Activated T-cell treated with anti-CD3 and anti-CD28 coated beads, Interleukin-2, amount 50 U/mL, for 24 hours (primary cell): Measurements from ENCODE around the gene RCSD1.

Experiments
- DNase-seq: peaks from one replicate; pipeline ENCODE4 v3.0.0-alpha.2; 2020
- H3K27ac Mint-ChIP-seq: 2 replicates; pipeline ENCODE4 v1.8.0; 2020; ENCODE audit warnings: mild to moderate bottlenecking, mixed read lengths
- H3K27me3 Mint-ChIP-seq: 2 replicates; pipeline ENCODE4 v1.8.0; 2020; ENCODE audit warnings: mixed read lengths
- H3K36me3 Mint-ChIP-seq: 2 replicates; pipeline ENCODE4 v1.8.0; 2020; ENCODE audit warnings: low read depth, mixed read lengths
- H3K4me1 Mint-ChIP-seq: 2 replicates; pipeline ENCODE4 v1.8.0; 2020; ENCODE audit warnings: low read depth, mixed read lengths
- H3K4me3 Mint-ChIP-seq: 2 replicates; pipeline ENCODE4 v1.8.0; 2020; ENCODE audit warnings: mild to moderate bottlenecking, moderate library complexity, mixed read lengths
- H3K9me3 Mint-ChIP-seq: 2 replicates; pipeline ENCODE4 v1.8.0; 2020; ENCODE audit warnings: mixed read lengths

RCSD1 gene

GRCh38 chr1:167661527-167662426, 31.7 kb downstream of the RCSD1 start:
- Mint-ChIP-seq H3K36me3 (peaks cover 61% of the 10 kb centered on the region), H3K27ac (peak overlapping the region; percentile 86), H3K4me1 (peaks cover 90% of the 10 kb centered on the region), H3K27me3 (no peaks in the 10 kb centered on the region), H3K4me3 (no peak overlapping the region), H3K9me3 (no peaks in the 10 kb centered on the region)
- no peak for DNase-seq

GRCh38 chr1:167663002-167663772, 33.2 kb downstream of the RCSD1 start:
- Mint-ChIP-seq H3K27ac (peak overlapping the region; percentile 69), H3K4me1 (peaks cover 89% of the 10 kb centered on the region), H3K36me3 (peaks cover 61% of the 10 kb centered on the region), H3K27me3 (no peaks in the 10 kb centered on the region), H3K9me3 (no peaks in the 10 kb centered on the region), H3K4me3 (no peak overlapping the region)
- DNase-seq = no peak

GRCh38 chr1:167665469-167665868, 35.4 kb downstream of the RCSD1 start:
- no peak overlapping the region for H3K4me3 Mint-ChIP-seq
- no peak overlapping the region for H3K27ac Mint-ChIP-seq
- H3K36me3 Mint-ChIP-seq = peaks cover 59% of the 10 kb centered on the region
- H3K9me3 Mint-ChIP-seq = no peaks in the 10 kb centered on the region
- H3K27me3 Mint-ChIP-seq = no peaks in the 10 kb centered on the region
- peaks cover 88% of the 10 kb centered on the region for H3K4me1 Mint-ChIP-seq
- no peak for DNase-seq

GRCh38 chr1:167666416-167666815, 36.4 kb downstream of the RCSD1 start:
- Mint-ChIP-seq H3K4me3 (no peak overlapping the region), H3K27me3 (no peaks in the 10 kb centered on the region), H3K4me1 (peaks cover 89% of the 10 kb centered on the region), H3K9me3 (no peaks in the 10 kb centered on the region), H3K27ac (peak overlapping the region; percentile 85), H3K36me3 (peaks cover 62% of the 10 kb centered on the region)
- DNase-seq = no peak

- peak overlapping the region; percentile 85 for H3K27ac Mint-ChIP-seq
- no peaks in the 10 kb centered on the region for H3K27me3 Mint-ChIP-seq
- DNase-seq = no peak
- peaks cover 88% of the 10 kb centered on the region for H3K4me1 Mint-ChIP-seq
- H3K4me3 Mint-ChIP-seq = no peak overlapping the region
- H3K36me3 Mint-ChIP-seq = peaks cover 68% of the 10 kb centered on the region
- no peaks in the 10 kb centered on the region for H3K9me3 Mint-ChIP-seq
These were observed 37.5 kb downstream of the RCSD1 start for GRCh38 chr1:167667536-167667935.

- H3K4me1 Mint-ChIP-seq = peaks cover 88% of the 10 kb centered on the region
- H3K36me3 Mint-ChIP-seq = peaks cover 69% of the 10 kb centered on the region
- no peak overlapping the region for H3K4me3 Mint-ChIP-seq
- H3K27me3 Mint-ChIP-seq = no peaks in the 10 kb centered on the region
- no peaks in the 10 kb centered on the region for H3K9me3 Mint-ChIP-seq
- H3K27ac Mint-ChIP-seq = peak overlapping the region; percentile 85
- no peak for DNase-seq
These were observed 38.1 kb downstream of the RCSD1 start for GRCh38 chr1:167668108-167668507.

- peaks cover 68% of the 10 kb centered on the region for H3K36me3 Mint-ChIP-seq
These were observed 39.4 kb downstream of the RCSD1 start for GRCh38 chr1:167669209-167670124.

GRCh38 chr1:167670563-167670962, 40.5 kb downstream of the RCSD1 start:
- Mint-ChIP-seq H3K36me3 (peaks cover 66% of the 10 kb centered on the region), H3K9me3 (no peaks in the 10 kb centered on the region), H3K27ac (peak overlapping the region; percentile 50), H3K27me3 (no peaks in the 10 kb centered on the region), H3K4me1 (peaks cover 83% of the 10 kb centered on the region), H3K4me3 (no peak overlapping the region)
- DNase-seq = no peak

More at GRCh38 chr1:167669209-167670124, 39.4 kb downstream of the RCSD1 start:
- Mint-ChIP-seq H3K27ac (peak overlapping the region; percentile 45), H3K9me3 (no peaks in the 10 kb centered on the region), H3K27me3 (no peaks in the 10 kb centered on the region), H3K4me3 (no peak overlapping the region), H3K4me1 (peaks cover 89% of the 10 kb centered on the region)
- DNase-seq = no peak

- Mint-ChIP-seq H3K27me3 (no peaks in the 10 kb centered on the region), H3K27ac (peak overlapping the region; percentile 50), H3K36me3 (peaks cover 61% of the 10 kb centered on the region), H3K4me3 (no peak overlapping the region), H3K9me3 (no peaks in the 10 kb centered on the region), H3K4me1 (peaks cover 72% of the 10 kb centered on the region)
- no peak for DNase-seq
These were observed 41.9 kb downstream of the RCSD1 start for GRCh38 chr1:167671727-167672511.

- no peaks in the 10 kb centered on the region for H3K9me3 Mint-ChIP-seq
- no peak for DNase-seq
- peak overlapping the region; percentile 50 for H3K27ac Mint-ChIP-seq
- H3K4me1 Mint-ChIP-seq = peaks cover 63% of the 10 kb centered on the region
- H3K36me3 Mint-ChIP-seq = peaks cover 59% of the 10 kb centered on the region
- H3K27me3 Mint-ChIP-seq = no peaks in the 10 kb centered on the region
- H3K4me3 Mint-ChIP-seq = no peak overlapping the region
These were observed 42.8 kb downstream of the RCSD1 start for GRCh38 chr1:167672831-167673230.

GRCh38 chr1:167673265-167673664, 43.2 kb downstream of the RCSD1 start:
- Mint-ChIP-seq H3K36me3 (peaks cover 58% of the 10 kb centered on the region), H3K4me1 (peaks cover 61% of the 10 kb centered on the region), H3K4me3 (no peak overlapping the region), H3K27ac (peak overlapping the region; percentile 53), H3K27me3 (no peaks in the 10 kb centered on the region), H3K9me3 (no peaks in the 10 kb centered on the region)
- no peak for DNase-seq

GRCh38 chr1:167674156-167674555, 44.1 kb downstream of the RCSD1 start:
- Mint-ChIP-seq H3K27me3 (no peaks in the 10 kb centered on the region), H3K9me3 (no peaks in the 10 kb centered on the region), H3K36me3 (peaks cover 53% of the 10 kb centered on the region), H3K4me1 (peaks cover 53% of the 10 kb centered on the region), H3K27ac (no peak overlapping the region), H3K4me3 (no peak overlapping the region)
- no peak for DNase-seq

GRCh38 chr1:167675440-167675839, 45.4 kb downstream of the RCSD1 start:
- Mint-ChIP-seq H3K9me3 (no peaks in the 10 kb centered on the region), H3K4me3 (no peak overlapping the region), H3K36me3 (peaks cover 50% of the 10 kb centered on the region), H3K27me3 (no peaks in the 10 kb centered on the region), H3K27ac (no peak overlapping the region), H3K4me1 (peaks cover 41% of the 10 kb centered on the region)
- DNase-seq = no peak
